ENCODE data around the gene TBC1D9B.

GRCh38 chr5:179863449-179864085 is 44.1 kb downstream of the TBC1D9B start:
- no peak for TF ChIP-seq ARNT (IDR thresholded peaks at IDR 0.05)
- no peak for TF ChIP-seq SP1 (IDR thresholded peaks at IDR 0.05)
- TF ChIP-seq SUZ12 (IDR thresholded peaks at IDR 0.05): no peak
- TF ChIP-seq FOXA1 (IDR thresholded peaks at IDR 0.05): no peak
- no peak for TF ChIP-seq CTBP1 (IDR thresholded peaks at IDR 0.05; ENCODE audit: borderline replicate concordance)
- TF ChIP-seq ELF4 (IDR thresholded peaks at IDR 0.05): no peak
- no peak for TF ChIP-seq L3MBTL2 (conservative IDR thresholded peaks at IDR 0.05)
- no peak for TF ChIP-seq TARDBP (IDR thresholded peaks at IDR 0.05)
- no peak for TF ChIP-seq FOXM1 (IDR thresholded peaks at IDR 0.05; ENCODE audit: borderline replicate concordance)

Data from HEK293T (cell line).